Suprapubic skin (tissue), 4 donors: ENCODE data around the gene EMP2.

Source experiments
- POLR2A ChIP-seq, 2 donors: fragments of 450-650 bp; IDR thresholded peaks; one replicate each; pipeline ENCODE4 v1.6.1; 2017; ENCODE audit warnings: antibody characterized with exemption in 2 of 2, mild to moderate bottlenecking in 2 of 2, moderate library complexity in 2 of 2
- POLR2AphosphoS5 ChIP-seq, 3 donors: sonication (generic); formaldehyde crosslinking; IDR thresholded peaks; one replicate each; pipeline ENCODE4 v1.6.1; 2017; ENCODE audit warnings: antibody characterized with exemption in 3 of 3
- TF ChIP-seq, protein P1 (sequence below), 2 donors: fragments of 200-600 bp in 1 of 2; fragments of 450-650 bp in 1 of 2; sonication (generic) in 1 of 2; IDR thresholded peaks; one replicate each; pipeline ENCODE4 v1.5.1; 2016 to 2019; ENCODE audit warnings: antibody characterized with exemption in 2 of 2, mild to moderate bottlenecking in 1 of 2, moderate library complexity in 1 of 2

DNA sequence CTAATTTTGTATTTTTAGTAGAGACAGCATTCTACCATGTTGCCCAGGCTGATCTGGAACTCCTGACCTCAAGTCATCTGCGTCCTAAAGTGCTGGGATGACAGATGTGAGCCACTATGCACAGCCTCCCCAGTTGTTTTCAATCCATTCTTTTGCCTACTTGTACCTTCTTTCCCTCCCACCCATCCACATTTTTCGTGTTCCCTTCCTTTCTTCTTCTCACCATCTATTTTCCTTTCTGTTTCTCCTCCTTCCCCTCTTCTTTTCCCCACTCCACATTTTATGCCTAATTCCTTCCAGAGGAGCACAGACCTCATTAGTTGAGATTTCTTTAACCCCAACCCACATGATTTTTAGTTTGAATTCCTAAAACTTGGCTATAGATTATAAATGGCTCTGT lies 100.2 kb downstream of the EMP2 start:
- TF ChIP-seq, protein P1, sequence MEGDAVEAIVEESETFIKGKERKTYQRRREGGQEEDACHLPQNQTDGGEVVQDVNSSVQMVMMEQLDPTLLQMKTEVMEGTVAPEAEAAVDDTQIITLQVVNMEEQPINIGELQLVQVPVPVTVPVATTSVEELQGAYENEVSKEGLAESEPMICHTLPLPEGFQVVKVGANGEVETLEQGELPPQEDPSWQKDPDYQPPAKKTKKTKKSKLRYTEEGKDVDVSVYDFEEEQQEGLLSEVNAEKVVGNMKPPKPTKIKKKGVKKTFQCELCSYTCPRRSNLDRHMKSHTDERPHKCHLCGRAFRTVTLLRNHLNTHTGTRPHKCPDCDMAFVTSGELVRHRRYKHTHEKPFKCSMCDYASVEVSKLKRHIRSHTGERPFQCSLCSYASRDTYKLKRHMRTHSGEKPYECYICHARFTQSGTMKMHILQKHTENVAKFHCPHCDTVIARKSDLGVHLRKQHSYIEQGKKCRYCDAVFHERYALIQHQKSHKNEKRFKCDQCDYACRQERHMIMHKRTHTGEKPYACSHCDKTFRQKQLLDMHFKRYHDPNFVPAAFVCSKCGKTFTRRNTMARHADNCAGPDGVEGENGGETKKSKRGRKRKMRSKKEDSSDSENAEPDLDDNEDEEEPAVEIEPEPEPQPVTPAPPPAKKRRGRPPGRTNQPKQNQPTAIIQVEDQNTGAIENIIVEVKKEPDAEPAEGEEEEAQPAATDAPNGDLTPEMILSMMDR (IDR thresholded peaks at IDR 0.05): no peak
- TF ChIP-seq POLR2AphosphoS5 (IDR thresholded peaks at IDR 0.05): no peak
- TF ChIP-seq POLR2A (IDR thresholded peaks at IDR 0.05): no peak
